GM12878 (cell line): ENCODE data around the gene SMTNL1.

Experiments
- CBX5 ChIP-seq: sonication (generic); IDR thresholded peaks from 2 replicates; pipeline ENCODE4 v1.6.1; 2016; ENCODE audit warnings: low read depth, moderate library complexity, mild to moderate bottlenecking, inconsistent platforms
- EED ChIP-seq: sonication (generic); IDR thresholded peaks from 2 replicates; pipeline ENCODE4 v1.6.1; 2016; ENCODE audit warnings: antibody characterized with exemption, low read depth
- EP300 ChIP-seq, 2 experiments: fragments of 150-350 bp in 1 of 2; IDR thresholded peaks; 2 replicates each; pipeline ENCODE4 v1.6.1; 2011 to 2012; ENCODE audit warnings: low read depth in 2 of 2, low read length in 2 of 2, borderline replicate concordance in 1 of 2, improper control_type of control experiment in 1 of 2, inconsistent platforms in 1 of 2; ENCODE audit not compliant: control insufficient read depth in 1 of 2
- MLLT1 ChIP-seq: fragments of 450-650 bp; IDR thresholded peaks from 2 replicates; pipeline ENCODE4 v1.6.1; 2016; ENCODE audit warnings: mild to moderate bottlenecking
- MTA2 ChIP-seq: fragments of 450-650 bp; IDR thresholded peaks from 2 replicates; pipeline ENCODE4 v1.6.1; 2016; ENCODE audit warnings: low read depth, mild to moderate bottlenecking, moderate library complexity
- POLR2A ChIP-seq: IDR thresholded peaks from 2 replicates; pipeline ENCODE4 v1.6.1; 2011; ENCODE audit warnings: low read depth, mild to moderate bottlenecking, low read length
- RELA ChIP-seq: fragments of 450-650 bp; IDR thresholded peaks from 2 replicates; pipeline ENCODE4 v1.8.0; 2014; ENCODE audit warnings: borderline replicate concordance; ENCODE audit not compliant: partially characterized antibody
- SRF ChIP-seq, 2 experiments: IDR thresholded peaks; 2 replicates each; pipeline ENCODE4 v1.6.1; 2011; ENCODE audit warnings: low read depth in 2 of 2, low read length in 2 of 2, mild to moderate bottlenecking in 1 of 2, moderate library complexity in 1 of 2
- TAF1 ChIP-seq: IDR thresholded peaks from 2 replicates; pipeline ENCODE4 v1.6.1; 2011; ENCODE audit warnings: mild to moderate bottlenecking, low read depth, low read length, borderline replicate concordance
- TCF12 ChIP-seq: IDR thresholded peaks from 2 replicates; pipeline ENCODE4 v1.6.1; 2011; ENCODE audit warnings: low read depth, mild to moderate bottlenecking, low read length
- ZBTB33 ChIP-seq: fragments of 450-650 bp; IDR thresholded peaks from 2 replicates; pipeline ENCODE4 v1.6.1; 2017; ENCODE audit warnings: mild to moderate bottlenecking
- ZNF274 ChIP-seq: IDR thresholded peaks from one replicate; pipeline ENCODE4 v1.8.0; 2011; ENCODE audit not compliant: insufficient read length, insufficient read depth
- TF ChIP-seq, protein P1 (sequence below), 3 experiments: IDR thresholded peaks in 2 of 3; conservative IDR thresholded peaks in 1 of 3; 2 replicates each; pipeline ENCODE4 v1.5.1; 2011; ENCODE audit warnings: low read depth in 3 of 3, low read length in 3 of 3, mild to moderate bottlenecking in 3 of 3, control low read depth in 2 of 3, moderate library complexity in 2 of 3, inconsistent platforms in 1 of 3, mixed read lengths in 1 of 3; ENCODE audit not compliant: control insufficient read depth in 2 of 3, insufficient read depth in 1 of 3; ENCODE audit errors: extremely low read depth in 1 of 3
- TF ChIP-seq, protein P2 (sequence below): fragments of 450-650 bp; IDR thresholded peaks from 2 replicates; pipeline ENCODE4 v1.6.1; 2014; ENCODE audit warnings: mild to moderate bottlenecking

GRCh38 chr11:57586711-57587245 lies 49.4 kb downstream of the SMTNL1 start:
- TF ChIP-seq ZBTB33 (no peak), RELA (no peak), EP300 (IDR thresholded peaks at IDR 0.05; ENCODE audit: borderline replicate concordance in 1 of 2, control insufficient read depth in 1 of 2, low read depth in 2 of 2, low read length in 2 of 2) (no peak), SRF (IDR thresholded peaks at IDR 0.05; ENCODE audit: low read depth in 2 of 2, low read length in 2 of 2) (no peak), EED (no peak), ZNF274 (no peak), POLR2A (no peak), TAF1 (no peak), CBX5 (no peak), TCF12 (no peak), MLLT1 (no peak), MTA2 (no peak)
- TF ChIP-seq, protein P1, sequence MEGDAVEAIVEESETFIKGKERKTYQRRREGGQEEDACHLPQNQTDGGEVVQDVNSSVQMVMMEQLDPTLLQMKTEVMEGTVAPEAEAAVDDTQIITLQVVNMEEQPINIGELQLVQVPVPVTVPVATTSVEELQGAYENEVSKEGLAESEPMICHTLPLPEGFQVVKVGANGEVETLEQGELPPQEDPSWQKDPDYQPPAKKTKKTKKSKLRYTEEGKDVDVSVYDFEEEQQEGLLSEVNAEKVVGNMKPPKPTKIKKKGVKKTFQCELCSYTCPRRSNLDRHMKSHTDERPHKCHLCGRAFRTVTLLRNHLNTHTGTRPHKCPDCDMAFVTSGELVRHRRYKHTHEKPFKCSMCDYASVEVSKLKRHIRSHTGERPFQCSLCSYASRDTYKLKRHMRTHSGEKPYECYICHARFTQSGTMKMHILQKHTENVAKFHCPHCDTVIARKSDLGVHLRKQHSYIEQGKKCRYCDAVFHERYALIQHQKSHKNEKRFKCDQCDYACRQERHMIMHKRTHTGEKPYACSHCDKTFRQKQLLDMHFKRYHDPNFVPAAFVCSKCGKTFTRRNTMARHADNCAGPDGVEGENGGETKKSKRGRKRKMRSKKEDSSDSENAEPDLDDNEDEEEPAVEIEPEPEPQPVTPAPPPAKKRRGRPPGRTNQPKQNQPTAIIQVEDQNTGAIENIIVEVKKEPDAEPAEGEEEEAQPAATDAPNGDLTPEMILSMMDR (IDR thresholded peaks at IDR 0.05 in 2 of 3, conservative IDR thresholded peaks at IDR 0.05 in 1 of 3; ENCODE audit: control insufficient read depth in 2 of 3, extremely low read depth in 1 of 3, insufficient read depth in 1 of 3, low read depth in 3 of 3, low read length in 3 of 3) = no peak
- TF ChIP-seq, protein P2, sequence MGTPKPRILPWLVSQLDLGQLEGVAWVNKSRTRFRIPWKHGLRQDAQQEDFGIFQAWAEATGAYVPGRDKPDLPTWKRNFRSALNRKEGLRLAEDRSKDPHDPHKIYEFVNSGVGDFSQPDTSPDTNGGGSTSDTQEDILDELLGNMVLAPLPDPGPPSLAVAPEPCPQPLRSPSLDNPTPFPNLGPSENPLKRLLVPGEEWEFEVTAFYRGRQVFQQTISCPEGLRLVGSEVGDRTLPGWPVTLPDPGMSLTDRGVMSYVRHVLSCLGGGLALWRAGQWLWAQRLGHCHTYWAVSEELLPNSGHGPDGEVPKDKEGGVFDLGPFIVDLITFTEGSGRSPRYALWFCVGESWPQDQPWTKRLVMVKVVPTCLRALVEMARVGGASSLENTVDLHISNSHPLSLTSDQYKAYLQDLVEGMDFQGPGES = no peak
